GM12873 (cell line): ENCODE results near the gene MAP3K4.

Experiments used
- TF ChIP-seq, protein P1 (sequence below): IDR thresholded peaks from 2 replicates; pipeline ENCODE4 v1.5.1; 2012; ENCODE audit warnings: low read depth, mild to moderate bottlenecking, moderate library complexity, low read length, control low read depth; ENCODE audit not compliant: insufficient read depth; ENCODE audit errors: missing control alignments

The MAP3K4 gene

DNA sequence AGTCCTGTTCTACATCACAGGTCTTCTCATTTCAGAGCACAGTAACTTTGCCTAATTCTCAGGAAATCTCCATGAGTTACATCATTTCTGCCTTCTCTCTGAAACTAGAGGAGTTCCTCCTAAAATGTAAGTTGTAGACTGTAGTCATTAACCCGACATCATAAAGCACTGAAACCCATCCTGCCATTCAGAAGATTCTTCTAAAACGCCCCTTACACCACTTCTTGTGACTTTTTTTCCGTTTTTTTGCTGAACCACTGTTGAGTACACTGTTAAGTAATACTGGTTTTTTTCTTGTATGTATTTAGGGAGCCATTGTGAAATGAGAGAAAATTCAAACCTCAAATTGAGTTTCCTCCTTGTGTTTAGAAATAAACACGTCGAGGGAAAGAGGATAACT lies 117.3 kb downstream of the MAP3K4 start:
- TF ChIP-seq, protein P1, sequence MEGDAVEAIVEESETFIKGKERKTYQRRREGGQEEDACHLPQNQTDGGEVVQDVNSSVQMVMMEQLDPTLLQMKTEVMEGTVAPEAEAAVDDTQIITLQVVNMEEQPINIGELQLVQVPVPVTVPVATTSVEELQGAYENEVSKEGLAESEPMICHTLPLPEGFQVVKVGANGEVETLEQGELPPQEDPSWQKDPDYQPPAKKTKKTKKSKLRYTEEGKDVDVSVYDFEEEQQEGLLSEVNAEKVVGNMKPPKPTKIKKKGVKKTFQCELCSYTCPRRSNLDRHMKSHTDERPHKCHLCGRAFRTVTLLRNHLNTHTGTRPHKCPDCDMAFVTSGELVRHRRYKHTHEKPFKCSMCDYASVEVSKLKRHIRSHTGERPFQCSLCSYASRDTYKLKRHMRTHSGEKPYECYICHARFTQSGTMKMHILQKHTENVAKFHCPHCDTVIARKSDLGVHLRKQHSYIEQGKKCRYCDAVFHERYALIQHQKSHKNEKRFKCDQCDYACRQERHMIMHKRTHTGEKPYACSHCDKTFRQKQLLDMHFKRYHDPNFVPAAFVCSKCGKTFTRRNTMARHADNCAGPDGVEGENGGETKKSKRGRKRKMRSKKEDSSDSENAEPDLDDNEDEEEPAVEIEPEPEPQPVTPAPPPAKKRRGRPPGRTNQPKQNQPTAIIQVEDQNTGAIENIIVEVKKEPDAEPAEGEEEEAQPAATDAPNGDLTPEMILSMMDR = no peak

- TF ChIP-seq, protein P1 = no peak
Measured at GRCh38 chr6:161109366-161109765, 117.8 kb downstream of the MAP3K4 start.

- TF ChIP-seq, protein P1 = no peak
Measured at GRCh38 chr6:161110028-161110779, 118.6 kb downstream of the MAP3K4 start.

GRCh38 chr6:161111261-161111660 lies 119.7 kb downstream of the MAP3K4 start:
- TF ChIP-seq, protein P1 = no peak

DNA sequence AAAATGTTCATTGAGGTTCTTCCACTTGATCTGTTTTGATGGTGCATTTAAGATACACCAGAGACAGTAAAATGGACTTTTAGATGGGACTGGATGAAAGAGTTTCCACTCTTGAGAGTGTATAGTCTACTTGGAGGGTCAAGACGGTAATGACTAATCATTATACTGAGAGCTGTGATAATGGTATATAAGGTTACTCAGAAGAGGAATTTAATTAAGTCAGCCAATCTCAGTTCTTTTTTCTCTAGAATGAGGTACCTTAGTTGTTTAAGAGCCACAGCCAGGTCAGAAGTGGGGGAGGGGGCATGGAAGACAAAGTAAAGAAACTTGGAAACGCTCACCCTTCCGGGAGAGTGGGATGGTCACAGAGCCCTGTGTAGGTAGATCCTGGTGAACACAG lies 123.9 kb downstream of the MAP3K4 start:
- TF ChIP-seq, protein P1 = no peak

DNA sequence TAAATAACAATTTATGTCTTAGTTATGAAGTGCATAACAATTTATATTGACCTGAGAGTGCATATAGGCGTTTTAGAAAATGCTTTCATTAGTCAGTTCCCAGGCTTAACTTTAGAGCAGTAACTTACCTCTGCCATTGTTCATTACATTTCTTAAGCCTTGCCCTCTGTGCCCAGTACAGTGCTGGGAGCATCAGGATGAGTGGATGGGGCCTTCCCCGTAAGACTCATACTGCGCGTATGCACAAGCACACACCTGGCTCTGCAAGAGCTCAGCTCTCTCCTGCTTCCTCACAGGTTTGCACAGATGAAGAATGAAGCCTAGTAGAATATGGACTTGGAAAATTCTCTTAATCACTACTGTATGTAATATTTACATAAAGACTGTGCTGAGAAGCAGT lies 125.0 kb downstream of the MAP3K4 start:
- TF ChIP-seq, protein P1 = no peak

DNA sequence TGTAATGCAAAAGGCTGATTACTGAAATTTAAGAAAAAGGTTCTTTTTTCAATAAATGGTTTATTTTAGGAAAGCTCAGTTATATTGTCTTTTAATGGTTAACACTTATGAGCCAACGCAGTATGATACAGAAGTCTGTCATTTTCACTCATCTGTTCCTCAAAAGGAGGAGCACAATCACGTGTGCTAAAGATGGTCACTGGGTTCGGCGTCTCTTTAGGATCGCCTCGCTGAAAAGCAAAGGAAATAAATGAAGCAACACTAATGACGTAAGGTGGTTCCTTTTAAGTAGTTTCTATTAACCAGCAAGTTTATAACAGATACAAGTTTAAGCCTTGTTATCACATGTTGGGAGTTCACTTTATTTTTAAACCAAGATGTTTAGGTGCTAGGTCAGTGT lies 125.7 kb downstream of the MAP3K4 start:
- TF ChIP-seq, protein P1 = no peak

DNA sequence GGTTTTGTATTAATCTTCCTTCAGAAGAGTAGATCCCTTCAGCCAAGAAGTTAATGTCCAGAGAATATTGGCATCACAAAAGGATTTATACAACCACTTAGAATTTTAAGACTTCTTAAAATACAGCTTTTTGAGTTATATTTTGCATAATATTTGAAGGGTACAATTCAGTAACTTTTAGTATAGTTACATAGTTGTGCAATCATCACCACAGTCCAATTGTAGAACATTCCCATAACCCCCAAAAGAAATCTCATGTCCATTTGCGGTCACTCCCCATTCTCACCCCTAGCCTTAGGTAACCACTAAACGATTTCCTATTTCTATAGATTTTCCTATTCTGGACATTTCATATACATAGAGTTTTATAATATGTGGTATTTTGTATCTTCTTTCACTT lies 126.4 kb downstream of the MAP3K4 start:
- TF ChIP-seq, protein P1 = no peak
